Femur (tissue), 1 donor: ENCODE data around the gene NEK3.
"Not testable (repeated sequence)": the region's sequence is repeated elsewhere in the genome, so short reads cannot be mapped to it uniquely, and the experiment has no call there.

Source experiments
- DNase-seq: peaks from one replicate; pipeline ENCODE4 v3.0.0-alpha.2; 2017

Gene NEK3

GRCh38 chr13:52159159-52159982, at the start of gene NEK3:
Gene NEK3, minus strand, starts transcription at chr13:52159597. Its CDS starts 3,406 bp downstream, at chr13:52156191.
- peak; percentile 88 for DNase-seq

- not testable (repeated sequence) for DNase-seq
Observed at GRCh38 chr13:52208384-52208783, 49.0 kb upstream of the NEK3 start.

DNA sequence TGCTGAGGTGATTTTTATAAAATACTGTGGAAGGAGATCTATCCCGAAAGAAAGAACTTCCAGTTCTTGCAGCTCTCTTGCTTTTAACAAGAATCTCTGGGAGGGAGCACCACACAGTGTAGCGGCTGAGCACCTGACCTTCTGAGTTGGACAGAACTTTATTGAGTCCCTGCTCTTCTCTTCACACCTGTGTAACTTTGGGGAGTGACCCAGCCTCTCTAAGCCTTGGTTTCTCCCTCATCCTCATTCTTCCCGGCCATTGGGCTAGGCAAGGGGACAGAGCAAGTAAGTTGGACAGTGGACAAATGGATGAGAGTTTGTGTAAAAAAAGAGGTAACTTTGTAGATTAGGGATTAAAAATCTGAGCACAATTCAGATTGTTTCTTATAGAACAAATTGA, 48.5 kb upstream of the NEK3 start:
- not testable (repeated sequence) for DNase-seq

DNA sequence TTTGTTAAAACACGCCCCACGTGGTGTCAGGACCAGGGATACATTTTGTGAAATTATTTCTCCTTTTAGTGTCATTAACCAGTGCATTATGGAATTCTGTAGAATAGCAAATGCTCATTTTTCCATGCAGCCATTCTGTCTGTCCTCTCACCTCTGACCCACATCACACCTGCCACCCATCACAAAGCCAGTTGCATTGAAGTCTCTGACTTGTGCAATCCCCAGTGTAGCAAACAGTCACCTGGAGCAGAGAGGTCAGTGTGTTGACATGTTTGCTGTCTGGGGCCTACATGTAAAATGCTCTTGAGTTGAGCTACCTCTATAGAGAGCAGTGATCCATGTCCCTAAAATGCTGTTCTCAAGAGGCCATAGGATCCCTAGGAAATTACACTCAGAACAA, 47.9 kb upstream of the NEK3 start:
- DNase-seq = not testable (repeated sequence)

GRCh38 chr13:52204546-52204945, 45.1 kb upstream of the NEK3 start:
- DNase-seq = not testable (repeated sequence)

DNA sequence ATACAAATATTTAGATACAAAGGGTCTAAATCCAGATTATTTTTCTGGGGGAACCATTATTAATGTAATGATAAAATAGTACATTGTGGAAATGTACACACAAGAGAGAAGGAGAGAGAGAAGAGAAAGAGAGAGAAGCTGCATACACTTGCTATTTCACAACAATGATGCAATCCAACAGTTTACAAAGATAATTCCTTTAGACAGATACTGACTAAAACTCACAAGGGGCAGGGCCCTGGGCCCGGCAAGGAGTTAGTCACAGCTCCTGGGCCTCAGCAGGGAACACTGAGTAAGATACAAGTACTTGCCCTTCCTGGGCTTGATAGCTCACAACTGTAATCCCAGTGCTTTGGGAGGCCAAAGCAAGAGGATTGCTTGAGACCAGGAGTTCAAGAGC, 44.5 kb upstream of the NEK3 start:
- not testable (repeated sequence) for DNase-seq

- DNase-seq = not testable (repeated sequence)
Observed at GRCh38 chr13:52202506-52202905, 43.1 kb upstream of the NEK3 start.

- DNase-seq = not testable (repeated sequence)
Observed at GRCh38 chr13:52201439-52202193, 42.2 kb upstream of the NEK3 start.

GRCh38 chr13:52195401-52195837, 36.0 kb upstream of the NEK3 start:
- DNase-seq = peak; percentile 83

GRCh38 chr13:52194184-52194868, 34.9 kb upstream of the NEK3 start:
- DNase-seq = peak; percentile 93

- not testable (repeated sequence) for DNase-seq
Observed at GRCh38 chr13:52193587-52194183, 34.3 kb upstream of the NEK3 start.

DNA sequence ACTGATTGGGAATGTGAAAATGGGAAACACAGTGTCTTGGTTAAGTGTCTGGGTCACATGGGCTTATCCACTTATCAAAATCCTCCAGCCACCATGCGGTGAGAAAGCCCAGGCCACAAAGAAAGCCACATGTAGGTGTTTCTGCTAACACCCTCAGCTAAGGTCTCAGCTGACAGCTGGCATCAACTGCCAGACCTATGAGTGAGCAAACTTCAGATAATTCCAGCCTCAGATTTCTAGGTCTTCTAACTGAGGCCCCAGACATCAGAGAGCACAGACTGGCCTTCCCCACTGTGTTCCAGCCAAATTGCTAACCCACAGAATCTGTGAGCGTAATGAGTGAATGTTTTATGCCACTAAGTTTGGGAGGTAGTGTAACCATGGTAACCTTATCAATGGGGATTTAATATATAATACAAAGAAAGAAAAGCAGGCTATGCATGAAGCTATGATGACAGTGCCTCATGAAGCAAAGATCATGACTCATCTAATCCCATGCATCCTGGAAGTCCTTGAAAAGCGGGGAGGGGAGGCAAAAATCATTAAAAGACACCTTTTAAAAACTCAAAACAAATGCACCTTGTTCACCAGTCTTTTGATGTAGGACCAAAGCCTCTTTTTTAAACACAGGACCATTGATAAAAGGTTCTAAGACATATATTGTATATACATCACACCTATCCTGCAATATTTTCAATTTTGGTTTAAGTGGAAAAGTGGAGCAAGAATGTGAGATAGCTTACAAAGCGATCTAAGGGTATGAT, 28.2 kb upstream of the NEK3 start:
- not testable (repeated sequence) for DNase-seq

GRCh38 chr13:52187029-52187423, 27.6 kb upstream of the NEK3 start:
- no peak for DNase-seq

DNA sequence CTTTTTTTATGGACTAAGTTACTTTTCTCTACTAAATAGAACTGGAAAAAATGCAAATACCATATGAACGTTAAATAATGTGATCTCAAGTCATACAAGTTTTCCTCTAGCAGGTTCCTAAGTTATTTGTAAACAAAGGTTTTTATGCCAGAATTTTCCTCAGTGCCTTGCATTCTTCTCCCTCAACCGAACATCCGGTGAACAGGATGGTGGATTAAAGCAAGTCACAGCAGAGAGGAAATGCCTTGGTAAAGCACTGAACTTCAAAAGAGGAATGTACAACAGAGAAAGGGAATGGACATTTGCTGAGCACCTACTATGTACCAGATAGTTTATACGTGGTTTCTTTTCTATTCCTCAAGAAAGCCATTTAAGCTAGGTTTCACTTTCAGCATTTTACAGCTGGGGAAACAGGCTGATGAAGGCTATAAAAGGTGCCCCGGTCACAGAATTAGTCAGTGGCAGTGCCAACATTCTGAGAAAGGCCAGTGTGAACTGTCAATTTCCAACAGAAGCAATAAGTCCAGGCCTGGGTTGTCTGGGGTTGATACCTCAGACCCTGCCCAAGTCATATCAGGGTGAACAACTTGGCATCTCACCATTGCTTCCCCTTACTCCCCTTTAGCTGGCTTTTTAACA, 22.0 kb upstream of the NEK3 start:
- DNase-seq = not testable (repeated sequence)

- DNase-seq = no peak
Observed at GRCh38 chr13:52179925-52180324, 20.5 kb upstream of the NEK3 start.

GRCh38 chr13:52177276-52177675, 17.9 kb upstream of the NEK3 start:
- no peak for DNase-seq

DNA sequence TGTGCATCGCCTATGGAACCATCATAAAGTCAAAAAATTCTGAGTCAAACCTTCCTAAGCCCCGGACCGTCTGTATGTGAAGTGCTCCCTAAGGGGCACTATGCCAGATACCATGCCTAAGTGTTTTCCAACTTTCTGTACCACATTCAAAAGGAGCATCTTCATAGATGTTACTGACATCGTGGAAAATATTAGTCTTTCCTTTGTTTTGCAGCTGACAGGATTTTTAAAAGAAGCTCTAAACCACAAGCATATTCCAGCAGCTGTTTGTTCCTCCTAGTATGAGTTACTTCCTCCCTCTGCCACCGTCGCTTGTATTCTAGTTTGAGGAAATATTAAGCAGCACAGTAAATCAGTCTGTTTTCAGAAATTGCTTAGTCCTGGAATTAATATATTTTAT, 14.6 kb upstream of the NEK3 start:
- not testable (repeated sequence) for DNase-seq

GRCh38 chr13:52173373-52173772, 14.0 kb upstream of the NEK3 start:
- DNase-seq = no peak

DNA sequence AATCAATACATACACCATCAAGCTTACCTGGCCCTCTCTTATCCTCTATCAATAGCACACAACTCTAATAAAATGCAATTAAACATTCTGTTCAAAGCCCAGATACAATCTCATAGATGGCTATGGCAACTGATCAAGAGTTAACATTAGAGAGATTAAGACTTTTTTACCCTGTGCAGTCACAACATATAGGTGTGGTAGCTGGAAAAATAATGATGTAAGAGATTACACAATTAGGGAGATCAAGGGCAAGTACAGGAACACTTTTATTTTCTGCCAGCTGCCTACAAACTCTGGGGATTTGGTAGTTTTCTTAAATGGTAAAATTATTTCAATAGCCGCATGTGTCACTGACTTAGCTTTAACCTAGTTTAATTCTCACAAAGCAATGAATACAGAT, 12.3 kb upstream of the NEK3 start:
- not testable (repeated sequence) for DNase-seq

DNA sequence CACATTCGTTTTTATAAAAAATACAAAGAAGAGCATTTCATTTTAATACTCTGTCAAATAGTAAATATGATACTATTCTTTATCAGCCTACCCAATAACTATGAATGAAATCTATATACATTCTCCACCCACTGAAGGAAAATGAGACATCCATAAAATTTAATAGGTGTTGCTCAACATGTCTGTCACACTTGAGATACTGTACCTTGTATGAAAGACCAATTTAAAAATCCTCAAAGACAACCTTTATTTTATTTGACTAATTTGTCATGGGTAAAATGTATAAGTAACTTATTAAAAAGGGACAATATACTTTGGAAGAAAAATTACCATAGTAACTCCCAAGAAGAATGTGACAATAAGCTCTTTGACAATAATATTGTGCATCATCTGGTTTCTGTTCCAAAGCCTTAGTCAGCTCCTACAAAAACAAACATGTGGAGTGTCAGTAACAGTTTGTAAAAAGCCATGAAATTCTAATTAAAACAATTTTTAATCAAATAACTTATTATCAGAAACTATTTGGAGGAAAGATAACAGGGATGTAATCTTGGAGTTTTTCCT, 11.5 kb upstream of the NEK3 start:
- not testable (repeated sequence) for DNase-seq

DNA sequence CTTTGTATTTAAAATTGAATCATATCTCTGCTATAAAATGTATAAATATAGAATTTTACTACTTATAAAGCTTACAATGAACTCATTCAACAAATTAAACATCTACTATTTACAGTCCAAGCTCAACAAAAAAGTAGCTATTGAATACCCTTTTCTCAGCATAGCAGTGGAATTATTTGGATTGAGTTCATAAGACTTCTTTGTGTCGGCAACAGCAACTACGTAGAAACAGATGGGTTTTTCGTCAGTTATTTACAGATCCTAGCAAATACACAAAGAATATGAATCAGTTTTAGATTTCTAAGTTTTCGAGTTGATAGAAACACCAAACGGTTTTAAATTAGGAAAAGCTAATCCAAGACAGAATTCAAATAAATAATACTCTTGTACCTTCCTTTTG, 10.4 kb upstream of the NEK3 start:
- DNase-seq = no peak
